ENCODE results near the gene TRPM8. TPM values are rescaled to one million over a fixed set of nuclear protein-coding genes. Genes with fewer than 3 reads are reported as not detected.
A peak's percentile ranks its signal among the peaks of the same experiment; 100 is the strongest.
"Not testable (repeated sequence)": the region's sequence is repeated elsewhere in the genome, so short reads cannot be mapped to it uniquely, and the experiment has no call there.

Gene TRPM8
- total RNA-seq = not detected

DNA sequence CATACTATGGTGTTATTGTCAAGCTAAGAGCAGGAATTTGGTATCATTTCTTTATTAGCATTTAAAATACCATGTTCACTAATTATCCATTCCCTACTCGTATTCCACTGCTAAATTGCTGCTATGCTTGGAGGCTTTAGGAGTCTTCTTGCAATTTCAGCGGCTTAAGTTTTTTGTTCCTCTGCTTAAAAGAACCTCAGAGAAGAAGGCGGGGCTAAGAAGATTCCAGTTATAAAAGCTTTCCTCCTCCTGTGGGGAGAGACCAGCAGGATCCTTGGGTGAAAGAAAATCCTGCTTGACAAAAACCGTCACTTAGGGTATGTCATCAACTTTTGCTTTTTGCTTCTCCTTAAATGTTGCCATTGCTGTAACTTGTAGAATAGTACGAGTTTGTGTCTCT lies at the start of gene TRPM8:
Gene TRPM8, plus strand, starts transcription at position 258 of the 400 bp plus-strand sequence. CDS start 9,165 bp downstream, outside the sequence.
- H3K36me3 Mint-ChIP-seq (ENCODE audit: low read depth) = no peaks in the 10 kb centered on the region
- no peak within 1 kb of the TSS for H3K4me3 Mint-ChIP-seq
- CTCF ChIA-PET = interaction anchor here (0.7 to 0.9 kb wide), 2 partner anchors 52 to 59 kb away, joined by 3 to 4 read pairs; no protein-coding TSS in a partner anchor
- H3K9me3 Mint-ChIP-seq = no peaks in the 10 kb centered on the region
- intact Hi-C loops (cut with micrococcal nuclease) = no loop called here
- DNase-seq = no peak
- peaks cover 9% of the 10 kb centered on the region for H3K27me3 Mint-ChIP-seq (ENCODE audit: low read depth)
- H3K4me1 Mint-ChIP-seq (ENCODE audit: low read depth) = peaks cover 5% of the 10 kb centered on the region
- no peak within 1 kb of the TSS for H3K27ac Mint-ChIP-seq

DNA sequence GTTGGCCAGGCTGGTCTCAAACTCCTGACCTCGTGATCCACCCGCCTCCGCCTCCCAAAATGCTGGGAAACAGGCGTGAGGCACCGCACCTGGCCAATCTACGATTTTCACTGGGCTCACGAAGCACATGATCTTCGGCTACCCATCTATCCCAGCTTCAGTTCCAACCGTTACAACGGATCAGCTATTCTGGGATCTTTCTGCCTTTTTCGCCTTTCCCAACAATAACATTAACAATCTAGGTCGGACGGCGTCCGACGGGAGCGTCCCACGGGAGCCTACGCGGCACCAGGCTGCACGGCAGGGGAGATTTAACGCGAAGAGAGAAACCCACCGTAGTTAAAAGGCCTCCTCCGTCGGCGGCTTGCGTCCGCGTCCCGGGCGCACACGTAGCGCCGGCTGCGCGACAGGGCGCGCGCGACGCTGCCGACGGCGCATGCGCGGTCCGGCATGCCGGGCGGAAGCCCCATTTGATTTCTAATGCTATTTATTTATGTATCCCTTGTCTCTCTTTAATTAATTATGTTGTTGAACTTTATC lies 49.1 kb upstream of the TRPM8 start, which contains the start of gene MSL3B:
Gene MSL3B, minus strand, starts transcription at position 394 of the 540 bp plus-strand sequence.
- H3K4me1 Mint-ChIP-seq (ENCODE audit: low read depth) = peaks cover 3% of the 10 kb centered on the region
- H3K27ac Mint-ChIP-seq = peak within 1 kb of the TSS; percentile 83
- peak within 1 kb of the TSS; percentile 84 for H3K4me3 Mint-ChIP-seq
- peaks cover 15% of the 10 kb centered on the region for H3K36me3 Mint-ChIP-seq (ENCODE audit: low read depth)
- H3K27me3 Mint-ChIP-seq (ENCODE audit: low read depth) = peaks cover 16% of the 10 kb centered on the region
- peak; percentile 52 for DNase-seq
- peaks cover 18% of the 10 kb centered on the region for H3K9me3 Mint-ChIP-seq
- CTCF ChIA-PET = interaction anchor here (0.6 to 3.1 kb wide), 2 partner anchors 11 to 161 kb away, joined by 3 to 15 read pairs; no protein-coding TSS in a partner anchor
- intact Hi-C loops (cut with micrococcal nuclease) = loop anchor here (1.0 kb wide), 1 partner anchor 14 kb away; the partner anchor contains the start of gene HJURP

DNA sequence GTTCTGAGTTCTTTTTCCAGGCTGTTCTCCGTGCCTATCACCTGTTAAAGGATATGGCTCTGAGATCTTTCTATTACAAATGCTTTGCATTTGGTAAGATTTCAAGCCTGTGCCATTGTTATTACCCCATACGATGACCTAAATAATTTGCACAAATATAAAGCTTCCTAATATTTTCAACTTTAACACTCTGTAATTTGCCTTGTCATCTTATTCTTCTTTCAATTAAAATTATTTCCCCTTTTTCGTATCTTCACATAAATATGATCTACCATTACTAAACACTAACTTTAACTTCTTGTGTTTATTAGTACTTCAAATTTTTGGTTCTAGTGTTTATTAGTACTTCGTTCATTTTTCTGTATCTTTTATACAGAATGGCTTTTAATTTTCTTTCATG lies 45.7 kb upstream of the TRPM8 start:
- H3K4me3 Mint-ChIP-seq = no peak overlapping the region
- peaks cover 10% of the 10 kb centered on the region for H3K36me3 Mint-ChIP-seq (ENCODE audit: low read depth)
- H3K9me3 Mint-ChIP-seq = peaks cover 9% of the 10 kb centered on the region
- peaks cover 26% of the 10 kb centered on the region for H3K27me3 Mint-ChIP-seq (ENCODE audit: low read depth)
- H3K4me1 Mint-ChIP-seq (ENCODE audit: low read depth) = peaks cover 3% of the 10 kb centered on the region
- intact Hi-C loops (cut with micrococcal nuclease) = no loop called here
- no peak overlapping the region for H3K27ac Mint-ChIP-seq
- no peak for DNase-seq
- CTCF ChIA-PET = no interaction called here

GRCh38 chr2:233872125-233872524 lies 45.0 kb upstream of the TRPM8 start:
- DNase-seq; H3K9me3 Mint-ChIP-seq; intact Hi-C loops (cut with micrococcal nuclease); H3K36me3 Mint-ChIP-seq (ENCODE audit: low read depth); H3K27ac Mint-ChIP-seq; CTCF ChIA-PET; H3K4me3 Mint-ChIP-seq; H3K4me1 Mint-ChIP-seq (ENCODE audit: low read depth): not testable (repeated sequence)
- peaks cover 26% of the 10 kb centered on the region for H3K27me3 Mint-ChIP-seq (ENCODE audit: low read depth)

- no peak for DNase-seq
- H3K27me3 Mint-ChIP-seq (ENCODE audit: low read depth) = peaks cover 6% of the 10 kb centered on the region
- CTCF ChIA-PET = no interaction called here
- intact Hi-C loops (cut with micrococcal nuclease) = no loop called here
- H3K4me1 Mint-ChIP-seq (ENCODE audit: low read depth) = no peaks in the 10 kb centered on the region
- H3K27ac Mint-ChIP-seq = no peak overlapping the region
- peaks cover 3% of the 10 kb centered on the region for H3K36me3 Mint-ChIP-seq (ENCODE audit: low read depth)
- peaks cover 18% of the 10 kb centered on the region for H3K9me3 Mint-ChIP-seq
- no peak overlapping the region for H3K4me3 Mint-ChIP-seq
These were observed 34.8 kb upstream of the TRPM8 start for GRCh38 chr2:233882353-233882752.

DNA sequence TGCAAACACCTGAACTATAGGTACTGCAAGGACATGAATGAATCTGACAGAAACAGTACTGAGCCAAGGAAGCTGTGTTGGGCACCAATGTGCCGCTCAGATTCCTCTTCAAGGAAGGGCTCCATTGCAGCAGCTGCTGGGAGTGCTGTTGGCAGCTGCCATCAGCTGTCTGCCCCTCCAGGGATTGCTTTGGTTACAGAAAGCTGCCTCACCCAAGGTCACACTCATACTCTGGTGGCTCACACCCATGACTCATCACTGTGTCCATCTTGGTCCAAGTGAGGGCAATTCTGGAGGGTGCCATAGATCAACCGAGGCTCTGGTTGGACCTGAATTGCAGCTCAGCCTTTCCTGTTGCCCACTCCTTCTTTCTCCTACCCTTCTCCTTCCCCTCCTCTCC lies 24.4 kb upstream of the TRPM8 start:
- Mint-ChIP-seq H3K4me1 (ENCODE audit: low read depth) (no peaks in the 10 kb centered on the region), H3K27me3 (ENCODE audit: low read depth) (peaks cover 14% of the 10 kb centered on the region), H3K27ac (no peak overlapping the region), H3K36me3 (ENCODE audit: low read depth) (no peaks in the 10 kb centered on the region), H3K9me3 (no peaks in the 10 kb centered on the region), H3K4me3 (no peak overlapping the region)
- intact Hi-C loops (cut with micrococcal nuclease) = no loop called here
- no peak for DNase-seq
- CTCF ChIA-PET = no interaction called here

GRCh38 chr2:233896253-233896652 lies 20.9 kb upstream of the TRPM8 start:
- H3K9me3 Mint-ChIP-seq; H3K27me3 Mint-ChIP-seq (ENCODE audit: low read depth); H3K27ac Mint-ChIP-seq; H3K36me3 Mint-ChIP-seq (ENCODE audit: low read depth); DNase-seq; CTCF ChIA-PET; intact Hi-C loops (cut with micrococcal nuclease); H3K4me3 Mint-ChIP-seq: not testable (repeated sequence)
- H3K4me1 Mint-ChIP-seq (ENCODE audit: low read depth) = peaks cover 12% of the 10 kb centered on the region

GRCh38 chr2:233901367-233901766 lies 15.8 kb upstream of the TRPM8 start:
- peaks cover 1% of the 10 kb centered on the region for H3K27me3 Mint-ChIP-seq (ENCODE audit: low read depth)
- no peak overlapping the region for H3K4me3 Mint-ChIP-seq
- H3K9me3 Mint-ChIP-seq = no peaks in the 10 kb centered on the region
- H3K27ac Mint-ChIP-seq = no peak overlapping the region
- H3K36me3 Mint-ChIP-seq (ENCODE audit: low read depth) = no peaks in the 10 kb centered on the region
- CTCF ChIA-PET = no interaction called here
- no peak for DNase-seq
- intact Hi-C loops (cut with micrococcal nuclease) = no loop called here
- H3K4me1 Mint-ChIP-seq (ENCODE audit: low read depth) = peaks cover 12% of the 10 kb centered on the region

DNA sequence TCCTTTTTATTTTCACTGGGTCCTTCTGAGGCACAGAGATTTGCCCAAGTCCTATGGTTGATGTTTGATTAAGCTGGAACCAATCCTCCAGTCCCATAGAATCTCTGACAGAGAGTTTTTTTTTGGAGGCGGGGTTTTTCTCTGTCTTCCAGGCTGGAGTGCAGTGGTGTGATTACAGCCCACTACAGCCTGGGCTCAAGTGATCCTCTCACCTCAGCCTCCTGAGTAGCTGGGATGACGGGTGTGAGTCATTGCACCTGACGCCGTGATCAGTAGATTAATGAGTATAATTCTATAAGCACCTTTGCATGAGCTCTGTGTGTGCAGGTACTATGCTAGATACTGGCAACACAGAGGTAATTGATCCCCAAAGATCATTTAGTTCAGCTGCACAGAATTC lies 15.3 kb upstream of the TRPM8 start:
- Mint-ChIP-seq H3K27ac (no peak overlapping the region), H3K27me3 (ENCODE audit: low read depth) (peaks cover 2% of the 10 kb centered on the region), H3K4me1 (ENCODE audit: low read depth) (peaks cover 12% of the 10 kb centered on the region), H3K36me3 (ENCODE audit: low read depth) (no peaks in the 10 kb centered on the region), H3K4me3 (no peak overlapping the region), H3K9me3 (no peaks in the 10 kb centered on the region)
- no peak for DNase-seq
- intact Hi-C loops (cut with micrococcal nuclease) = no loop called here
- CTCF ChIA-PET = interaction anchor here (0.6 kb wide), 1 partner anchor 43 kb away, joined by 4 read pairs; no protein-coding TSS in a partner anchor

GRCh38 chr2:233905945-233906344 lies 11.2 kb upstream of the TRPM8 start:
- H3K27me3 Mint-ChIP-seq (ENCODE audit: low read depth) = peaks cover 2% of the 10 kb centered on the region
- CTCF ChIA-PET = no interaction called here
- no peaks in the 10 kb centered on the region for H3K36me3 Mint-ChIP-seq (ENCODE audit: low read depth)
- no peak overlapping the region for H3K4me3 Mint-ChIP-seq
- H3K27ac Mint-ChIP-seq = no peak overlapping the region
- no peak for DNase-seq
- no peaks in the 10 kb centered on the region for H3K4me1 Mint-ChIP-seq (ENCODE audit: low read depth)
- intact Hi-C loops (cut with micrococcal nuclease) = no loop called here
- H3K9me3 Mint-ChIP-seq = no peaks in the 10 kb centered on the region

DNA sequence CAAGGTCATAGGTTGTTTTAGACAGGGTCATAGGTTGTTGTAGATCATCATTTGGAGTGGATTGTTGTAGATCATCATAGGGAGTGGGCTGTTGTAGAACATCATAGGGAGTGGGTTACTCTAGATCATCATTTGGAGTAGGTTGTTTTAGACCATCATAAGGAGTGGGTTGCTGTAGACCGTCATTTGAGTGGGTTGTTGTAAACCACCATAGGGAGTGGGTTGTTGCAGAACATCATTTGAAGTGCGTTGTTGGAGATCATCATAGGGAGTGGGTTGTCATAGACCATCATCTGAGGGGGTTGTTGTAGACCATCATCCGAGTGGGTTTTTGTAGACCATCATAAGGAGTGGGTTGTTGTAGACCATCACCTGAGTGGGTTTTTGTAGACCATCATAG lies 9.5 kb upstream of the TRPM8 start:
- Mint-ChIP-seq H3K27ac (no peak overlapping the region), H3K4me1 (ENCODE audit: low read depth) (no peaks in the 10 kb centered on the region), H3K4me3 (no peak overlapping the region), H3K36me3 (ENCODE audit: low read depth) (no peaks in the 10 kb centered on the region), H3K27me3 (ENCODE audit: low read depth) (peaks cover 2% of the 10 kb centered on the region), H3K9me3 (no peaks in the 10 kb centered on the region)
- intact Hi-C loops (cut with micrococcal nuclease) = no loop called here
- CTCF ChIA-PET = interaction anchor here (1.0 kb wide), 1 partner anchor 50 kb away, joined by 3 read pairs; no protein-coding TSS in a partner anchor
- DNase-seq = no peak

GRCh38 chr2:233912691-233913423 lies 4.3 kb upstream of the TRPM8 start:
- no peaks in the 10 kb centered on the region for H3K4me1 Mint-ChIP-seq (ENCODE audit: low read depth)
- peak; percentile 46 for DNase-seq
- CTCF ChIA-PET = no interaction called here

GRCh38 chr2:233915128-233915527 lies 2.0 kb upstream of the TRPM8 start:
- Mint-ChIP-seq H3K27me3 (ENCODE audit: low read depth) (peaks cover 7% of the 10 kb centered on the region), H3K4me3 (no peak overlapping the region), H3K27ac (no peak overlapping the region), H3K4me1 (ENCODE audit: low read depth) (peaks cover 4% of the 10 kb centered on the region), H3K36me3 (ENCODE audit: low read depth) (no peaks in the 10 kb centered on the region), H3K9me3 (no peaks in the 10 kb centered on the region)
- intact Hi-C loops (cut with micrococcal nuclease) = no loop called here
- CTCF ChIA-PET = interaction anchor here (1.0 kb wide), 1 partner anchor 16 kb away, joined by 3 read pairs; no protein-coding TSS in a partner anchor
- no peak for DNase-seq

More at GRCh38 chr2:233912691-233913423, 4.3 kb upstream of the TRPM8 start:
- Mint-ChIP-seq H3K9me3 (no peaks in the 10 kb centered on the region), H3K4me3 (no peak overlapping the region), H3K27me3 (ENCODE audit: low read depth) (peaks cover 3% of the 10 kb centered on the region), H3K36me3 (ENCODE audit: low read depth) (no peaks in the 10 kb centered on the region), H3K27ac (no peak overlapping the region)
- intact Hi-C loops (cut with micrococcal nuclease) = no loop called here

Measured in activated naive CD4-positive, alpha-beta T cell treated with anti-CD3 and anti-CD28 coated beads for 36 hours (primary cell).